GM12891 (cell line): ENCODE results near the gene ASIC2. TPM values are rescaled to one million over a fixed set of nuclear protein-coding genes. Genes with fewer than 3 reads are reported as not detected.

Experiments
- DNase-seq: peaks from one replicate; pipeline ENCODE4 v3.0.0; 2011; ENCODE audit warnings: low spot score; ENCODE audit not compliant: insufficient read length
- FAIRE-seq: peaks from 2 replicates; lab custom pipeline; 2011; peaks lifted over from hg19 to GRCh38; lab: Jason Lieb, UNC
- PAX5 ChIP-seq: IDR thresholded peaks from 2 replicates; pipeline ENCODE4 v1.6.1; 2011; ENCODE audit warnings: low read length, moderate library complexity, mild to moderate bottlenecking; ENCODE audit not compliant: insufficient read depth, severe bottlenecking
- POLR2A ChIP-seq: IDR thresholded peaks from 2 replicates; pipeline ENCODE4 v1.6.1; 2011; ENCODE audit warnings: low read depth, low read length, control low read depth
- POLR2AphosphoS5 ChIP-seq: IDR thresholded peaks from 2 replicates; pipeline ENCODE4 v1.6.1; 2011; ENCODE audit warnings: low read depth, low read length, control low read depth
- POU2F2 ChIP-seq: IDR thresholded peaks from 2 replicates; pipeline ENCODE4 v1.6.1; 2011; ENCODE audit warnings: low read depth, mild to moderate bottlenecking, control low read depth, low read length, moderate library complexity
- SPI1 ChIP-seq: IDR thresholded peaks from 2 replicates; pipeline ENCODE4 v1.6.1; 2011; ENCODE audit warnings: low read depth, low read length, control low read depth
- TAF1 ChIP-seq: IDR thresholded peaks from 2 replicates; pipeline ENCODE4 v1.6.1; 2011; ENCODE audit warnings: low read depth, low read length, control low read depth
- polyA plus RNA-seq: library from polyadenylated mRNA; unstranded; fragments of >200 nt; gene quantifications from one replicate; pipeline ENCODE4 v1.2.1, GENCODE V29; 2012; ENCODE audit warnings: low read depth, missing spikeins, inconsistent platforms; ENCODE audit not compliant: missing spikeins

Gene ASIC2
- polyA plus RNA-seq: not detected

DNA sequence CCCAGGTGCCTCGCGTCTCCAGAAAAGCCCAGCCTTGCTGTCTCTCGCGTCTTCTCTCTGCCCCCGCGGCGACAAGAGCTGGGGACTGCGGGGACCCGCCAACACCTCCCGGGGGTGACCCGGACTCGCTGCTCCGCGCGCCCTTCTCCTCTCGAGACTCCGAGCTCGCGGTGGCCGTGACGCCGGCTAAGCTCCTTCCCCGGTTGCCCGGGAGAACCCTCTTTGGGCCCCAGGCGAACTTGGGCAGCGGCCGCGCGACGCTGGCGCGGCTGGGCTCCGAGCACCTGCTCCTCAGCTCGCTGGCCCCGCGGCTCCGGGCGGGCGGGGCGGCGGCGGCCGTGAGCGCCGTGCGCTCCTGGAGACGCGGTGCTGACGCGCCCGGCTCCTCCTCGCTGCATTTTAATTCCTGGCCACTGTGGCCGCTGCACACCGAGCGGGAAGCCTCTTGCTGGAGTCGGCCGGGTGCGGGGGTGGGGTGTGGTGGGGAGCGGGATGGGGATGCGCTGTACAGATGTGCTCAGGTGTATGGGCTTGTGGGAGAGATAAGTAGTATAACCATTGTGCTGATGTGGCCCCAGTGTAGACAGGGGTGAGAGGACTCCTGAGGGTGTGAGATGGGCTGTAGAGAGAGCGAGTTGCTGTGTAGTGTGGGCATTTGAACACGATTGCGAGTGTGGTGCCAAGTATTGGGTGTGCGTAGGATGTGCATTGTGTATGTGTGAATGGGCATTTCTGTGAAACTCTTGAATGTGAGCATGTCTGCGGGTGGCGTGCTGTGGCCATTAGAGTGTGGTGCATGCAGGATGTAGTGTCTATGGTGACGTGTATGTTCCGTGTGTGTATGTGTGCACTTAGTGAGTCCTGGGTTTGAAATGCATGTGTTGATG, at the start of gene ASIC2:
ASIC2 (minus strand) TSS at position 315 of the 887 bp plus-strand sequence.
- FAIRE-seq: no peak
- peak; percentile 14 for DNase-seq
- no peak for TF ChIP-seq PAX5
- no peak for TF ChIP-seq POLR2A
- no peak for TF ChIP-seq POLR2AphosphoS5
- no peak for TF ChIP-seq POU2F2
- TF ChIP-seq SPI1: no peak

DNA sequence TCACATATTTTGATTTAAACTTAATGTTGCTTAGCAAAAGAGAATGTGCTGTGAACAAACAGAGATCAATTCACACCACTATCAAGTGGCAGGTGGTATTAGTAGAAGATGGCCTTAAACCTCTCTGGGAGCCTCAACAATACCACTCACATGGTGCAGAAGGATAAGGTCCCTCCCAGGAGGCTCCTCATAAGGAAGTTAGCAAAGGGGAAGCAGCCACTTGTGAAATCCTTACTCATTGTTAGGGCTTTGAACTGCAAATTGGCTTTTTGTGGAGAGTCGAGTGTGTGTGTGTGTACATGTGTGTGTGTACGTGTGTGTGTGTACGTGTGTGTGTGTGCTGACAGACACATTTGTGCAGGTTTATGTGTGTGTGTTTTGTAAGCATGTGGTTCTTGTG, 48.9 kb upstream of the ASIC2 start:
- DNase-seq (no peak), FAIRE-seq (no peak)
- TF ChIP-seq POU2F2 (no peak), TAF1 (no peak), POLR2AphosphoS5 (no peak), POLR2A (no peak), SPI1 (no peak), PAX5 (no peak)

DNA sequence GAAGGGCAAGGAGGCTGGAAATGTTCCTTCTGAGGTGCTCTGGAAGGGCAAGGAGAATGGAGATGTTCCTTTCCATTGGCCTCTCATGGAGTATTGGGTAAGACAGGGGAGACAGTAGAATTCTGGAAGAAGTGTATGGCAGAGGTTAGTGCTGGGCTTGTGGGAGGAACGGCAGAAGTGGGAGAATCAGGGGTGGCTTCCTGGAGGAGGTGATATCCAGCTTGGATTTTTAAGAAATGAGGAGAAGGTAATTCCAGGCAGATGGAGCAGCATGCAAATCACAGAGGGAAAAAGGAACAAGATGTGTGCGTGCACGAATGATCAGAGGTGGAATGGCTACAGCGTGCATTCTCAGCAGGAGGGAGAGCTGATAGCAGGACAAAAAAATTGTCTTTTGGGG, 45.1 kb upstream of the ASIC2 start:
- no peak for FAIRE-seq
- DNase-seq: no peak
- TF ChIP-seq POLR2AphosphoS5 (no peak), PAX5 (no peak), POLR2A (no peak), TAF1 (no peak), SPI1 (no peak), POU2F2 (no peak)

DNA sequence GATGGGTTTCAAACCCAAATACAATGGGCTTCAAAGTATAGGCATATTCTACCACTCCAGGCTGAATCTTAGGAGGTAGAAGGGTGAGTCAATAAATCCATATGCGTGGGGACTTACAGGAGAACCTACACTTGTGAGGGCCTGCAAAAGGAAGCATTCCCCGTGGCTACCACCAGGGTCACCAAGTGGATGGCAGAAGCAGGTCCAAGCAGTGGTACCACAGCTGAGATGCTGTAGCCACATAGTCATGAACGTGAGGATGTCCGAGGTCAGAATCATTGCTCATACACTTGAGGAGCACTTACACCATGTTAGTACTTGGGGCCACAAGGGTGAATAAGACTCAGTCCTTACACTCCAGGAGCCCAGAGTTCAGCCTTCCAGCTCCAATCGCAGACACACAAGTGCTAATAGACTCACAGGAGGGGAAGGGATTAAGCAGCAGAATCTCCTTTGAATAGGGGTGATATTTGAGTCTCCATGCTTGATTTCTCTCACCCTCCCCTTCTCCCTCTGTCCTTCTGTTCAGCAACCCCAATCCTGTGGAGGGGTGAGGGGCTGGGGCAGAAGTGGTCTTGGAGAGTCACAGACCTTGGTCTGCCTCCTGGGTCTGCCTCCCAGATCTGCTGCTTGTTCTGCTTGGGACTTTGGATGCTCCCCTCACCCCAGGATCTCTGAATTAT, 42.5 kb upstream of the ASIC2 start:
- DNase-seq (no peak), FAIRE-seq (no peak)
- TF ChIP-seq PAX5: no peak
- TF ChIP-seq TAF1: no peak
- no peak for TF ChIP-seq SPI1
- TF ChIP-seq POU2F2: no peak
- TF ChIP-seq POLR2AphosphoS5: no peak

DNA sequence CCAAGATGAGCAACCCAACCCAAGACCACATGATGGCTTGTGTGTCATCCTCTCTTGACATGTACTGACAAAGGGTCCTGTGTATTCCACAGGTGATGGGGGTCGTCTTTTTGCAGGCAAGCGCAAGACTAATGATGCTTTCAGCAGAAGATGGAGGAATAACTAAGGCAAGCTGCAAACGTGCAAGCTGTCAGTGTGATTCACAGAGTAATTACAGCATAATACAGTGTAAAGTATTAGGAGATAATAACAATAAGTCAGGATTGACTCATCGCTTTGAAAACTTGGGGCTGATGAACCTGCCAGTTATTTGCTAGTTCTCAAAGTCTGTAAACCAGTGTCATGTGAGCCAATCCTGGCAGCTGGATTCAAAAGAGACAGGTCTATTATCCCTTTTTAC, 41.6 kb upstream of the ASIC2 start:
- FAIRE-seq: no peak
- TF ChIP-seq SPI1 (no peak), TAF1 (no peak), PAX5 (no peak), POU2F2 (no peak), POLR2A (no peak)
- no peak for DNase-seq

DNA sequence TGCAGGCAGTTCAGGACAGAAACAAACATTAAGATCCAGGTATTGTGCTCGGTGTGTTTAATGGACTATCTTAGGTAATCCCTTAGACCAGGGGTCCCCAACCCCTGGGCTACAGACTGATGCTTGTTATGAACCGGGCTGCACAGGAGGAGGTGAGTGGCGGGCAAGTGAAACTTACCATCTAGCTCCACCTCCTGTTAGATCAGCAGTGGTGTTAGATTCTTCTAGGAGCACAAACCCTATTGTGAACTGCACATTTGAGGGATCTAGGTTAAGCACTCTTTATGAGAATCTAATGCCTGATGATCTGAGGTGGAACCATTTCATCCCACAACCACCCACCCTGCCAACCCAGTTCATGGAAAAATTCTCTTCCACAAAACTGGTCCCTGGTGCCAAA, 37.8 kb upstream of the ASIC2 start:
- TF ChIP-seq POLR2A (no peak), POLR2AphosphoS5 (no peak), PAX5 (no peak), SPI1 (no peak), TAF1 (no peak), POU2F2 (no peak)
- DNase-seq (no peak), FAIRE-seq (no peak)

DNA sequence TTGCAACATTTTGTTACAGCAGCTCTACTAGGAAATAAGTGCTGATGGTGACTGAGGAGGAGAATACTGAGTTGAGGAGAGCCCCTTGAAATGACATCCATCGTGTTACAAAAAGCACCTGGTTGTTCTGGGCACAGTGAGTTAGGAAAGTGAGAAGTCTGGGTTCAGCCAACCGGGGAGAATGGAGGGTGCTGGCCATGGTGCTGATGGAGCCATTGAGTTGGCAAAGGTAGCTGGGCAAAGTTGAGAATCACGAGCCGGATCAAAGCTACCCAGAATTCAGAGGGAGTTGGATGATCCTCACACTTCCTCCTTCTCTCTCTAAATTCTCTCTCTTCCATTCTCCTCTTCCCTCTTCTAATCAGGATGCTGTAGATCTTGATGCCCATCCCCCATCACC, 35.0 kb upstream of the ASIC2 start:
- DNase-seq (no peak), FAIRE-seq (no peak)
- no peak for TF ChIP-seq PAX5
- TF ChIP-seq SPI1: no peak
- TF ChIP-seq TAF1: no peak
- no peak for TF ChIP-seq POLR2A
- no peak for TF ChIP-seq POLR2AphosphoS5
- TF ChIP-seq POU2F2: no peak

DNA sequence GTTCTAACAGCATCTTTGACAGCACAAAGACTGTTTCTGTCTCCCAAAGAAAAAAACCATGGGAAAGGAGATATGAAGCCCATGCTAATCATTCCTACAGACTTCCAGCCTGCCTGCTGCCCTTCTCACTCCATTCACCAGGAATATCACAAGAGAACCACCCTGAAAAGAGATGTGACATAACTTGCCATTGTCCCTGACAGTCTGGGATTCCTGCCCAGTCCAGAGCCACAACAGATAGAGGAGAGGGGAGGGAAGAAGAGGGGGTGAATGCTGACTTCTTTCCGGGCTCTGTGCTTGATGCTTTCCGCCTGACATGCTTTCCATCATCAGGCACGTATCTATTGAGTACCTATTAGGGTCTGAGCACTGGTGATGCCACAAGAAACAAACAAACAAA, 31.6 kb upstream of the ASIC2 start:
- no peak for FAIRE-seq
- TF ChIP-seq PAX5: no peak
- no peak for TF ChIP-seq POLR2AphosphoS5
- TF ChIP-seq POU2F2: no peak
- TF ChIP-seq SPI1: no peak
- DNase-seq: no peak

DNA sequence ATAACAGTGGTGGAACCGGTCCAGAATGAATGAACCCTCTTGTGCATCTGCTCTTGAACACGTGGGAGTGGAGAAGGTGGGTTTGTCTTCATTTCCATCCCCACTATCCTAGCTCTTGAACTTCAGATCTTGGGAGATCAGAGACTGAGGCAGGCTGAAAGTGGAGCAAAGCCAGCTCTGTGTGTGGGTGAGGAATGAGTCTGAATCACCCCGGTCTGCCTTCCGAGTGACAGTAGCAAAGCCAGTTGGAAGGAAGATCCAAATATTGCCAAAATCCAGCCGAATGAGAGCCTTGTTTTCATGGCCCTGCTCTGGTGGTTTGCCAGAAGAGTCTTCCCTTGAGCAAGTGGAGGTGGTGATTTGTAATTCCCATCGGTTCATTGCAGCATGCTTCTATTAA, 29.0 kb upstream of the ASIC2 start:
- DNase-seq (no peak), FAIRE-seq (no peak)

More for the DNA sequence above, 29.0 kb upstream of the ASIC2 start:
- TF ChIP-seq SPI1 (no peak), TAF1 (no peak), POLR2AphosphoS5 (no peak), POLR2A (no peak), POU2F2 (no peak)
